HepG2 (cell line): ENCODE data around the gene RPL32. TPM values are rescaled to one million over a fixed set of nuclear protein-coding genes. Genes with fewer than 3 reads are reported as not detected.

Experiments used
- ATAC-seq: fragments of 200-7000 bp; cut with Tn5 transposase; 3 replicates; pipeline ENCODE4 v1.9.1; 2020; ENCODE audit warnings: mild to moderate bottlenecking, moderate library complexity
- BruUV-seq: library from RNA; stranded (reverse); fragments of 400-500 nt; replicated peaks from 2 replicates; lab custom pipeline; 2021; lab: Mats Ljungman, UMichigan
- CTCF ChIA-PET: fragments of 300-600 bp; formaldehyde crosslinking; extraction: SDS; loops from one replicate; lab custom pipeline; 2021; ENCODE audit warnings: low total read pairs, inconsistent platforms, low intra/inter-chr PET ratio; lab: Yijun Ruan, JAX
- POLR2A ChIA-PET: fragments of 350-600 bp; sonication (Branson Sonifier 250); formaldehyde crosslinking; loops from one replicate; lab custom pipeline; 2020; ENCODE audit warnings: antibody characterized with exemption, inconsistent platforms; lab: Yijun Ruan, JAX
- DNase-seq: peaks from one replicate; pipeline ENCODE4 v3.0.0-alpha.2; 2015; ENCODE audit warnings: low spot score
- FAIRE-seq: peaks from 3 replicates; lab custom pipeline; 2011; peaks lifted over from hg19 to GRCh38; lab: Jason Lieb, UNC
- H2AFZ ChIP-seq: one replicate; pipeline ENCODE4 v1.6.1; 2011; ENCODE audit warnings: low read length, inconsistent platforms
- H3K27ac ChIP-seq: fragments of 300-600 bp; 3 replicates; pipeline ENCODE4 v1.8.0; 2011; ENCODE audit warnings: mixed run types, mild to moderate bottlenecking, mixed read lengths, low read length, inconsistent platforms; ENCODE audit not compliant: insufficient read depth; ENCODE audit errors: extremely low read length
- H3K27me3 ChIP-seq, 2 experiments: fragments of 200-600 bp in 1 of 2; 2 replicates in 1 of 2; 3 replicates in 1 of 2; pipeline versions ENCODE4 v1.6.0 to v1.8.0; 2011; ENCODE audit warnings: low read length in 2 of 2, mild to moderate bottlenecking in 2 of 2, moderate library complexity in 2 of 2, inconsistent platforms in 1 of 2; ENCODE audit not compliant: insufficient read depth in 2 of 2, control insufficient read depth in 1 of 2
- H3K36me3 ChIP-seq, 2 experiments: fragments of 200-600 bp in 1 of 2; replicated peaks in 1 of 2; 2 replicates in 1 of 2; 3 replicates in 1 of 2; pipeline versions ENCODE4 v1.5.1 to v1.8.0; 2011; ENCODE audit warnings: low read length in 2 of 2, inconsistent platforms in 1 of 2; ENCODE audit not compliant: insufficient read depth in 2 of 2, control insufficient read depth in 1 of 2
- H3K4me1 ChIP-seq: 2 replicates; pipeline ENCODE4 v1.5.1; 2012; ENCODE audit warnings: low read length, inconsistent platforms; ENCODE audit not compliant: insufficient read depth
- H3K4me2 ChIP-seq: 2 replicates; pipeline ENCODE4 v1.6.0; 2011; ENCODE audit warnings: low read depth, low read length, inconsistent platforms
- H3K4me3 ChIP-seq, 3 experiments: fragments of 200-600 bp in 1 of 3; sonication (generic), shearing (Covaris generic) in 1 of 3; replicated peaks in 1 of 3; 2 replicates each; pipeline ENCODE4 v1.5.1; 2011 to 2016; ENCODE audit warnings: low read length in 3 of 3, inconsistent platforms in 2 of 3, low read depth in 2 of 3, mild to moderate bottlenecking in 2 of 3, control low read depth in 1 of 3, mixed read lengths in 1 of 3; ENCODE audit not compliant: insufficient read depth in 1 of 3
- H3K79me2 ChIP-seq: one replicate; pipeline ENCODE4 v1.6.1; 2011; ENCODE audit warnings: low read length, inconsistent platforms; ENCODE audit not compliant: insufficient read depth
- H3K9ac ChIP-seq: 2 replicates; pipeline ENCODE4 v1.6.0; 2011; ENCODE audit warnings: mild to moderate bottlenecking, low read depth, low read length, inconsistent platforms; ENCODE audit not compliant: insufficient read depth
- H3K9me3 ChIP-seq: 2 replicates; pipeline ENCODE4 v1.5.1; 2012; ENCODE audit warnings: mild to moderate bottlenecking, low read length
- H4K20me1 ChIP-seq: 2 replicates; pipeline ENCODE4 v1.6.0; 2011; ENCODE audit warnings: inconsistent platforms, mild to moderate bottlenecking, low read length, moderate library complexity; ENCODE audit not compliant: insufficient read depth
- CBX1 ChIP-seq: IDR thresholded peaks from one replicate; pipeline ENCODE4 v1.6.1; 2016; ENCODE audit warnings: antibody characterized with exemption, low read depth
- ESRRA ChIP-seq: sonication (generic); formaldehyde crosslinking; IDR thresholded peaks from 2 replicates; pipeline ENCODE4 v1.5.1; 2020; ENCODE audit warnings: mild to moderate bottlenecking, low read depth, missing genetic modification reagents
- FOSL1 ChIP-seq: sonication (generic); formaldehyde crosslinking; IDR thresholded peaks from 2 replicates; pipeline ENCODE4 v1.9.0; 2021; ENCODE audit warnings: missing genetic modification reagents, borderline replicate concordance
- GMEB1 ChIP-seq: sonication (generic); formaldehyde crosslinking; IDR thresholded peaks from 2 replicates; pipeline ENCODE4 v1.5.1; 2020; ENCODE audit warnings: missing genetic modification reagents, mild to moderate bottlenecking, borderline replicate concordance
- HIVEP1 ChIP-seq: sonication (generic); formaldehyde crosslinking; IDR thresholded peaks from 2 replicates; pipeline ENCODE4 v1.4.0; 2020; ENCODE audit warnings: mild to moderate bottlenecking, missing genetic modification reagents
- MAF1 ChIP-seq: sonication (generic); formaldehyde crosslinking; IDR thresholded peaks from 2 replicates; pipeline ENCODE4 v1.5.0; 2020; ENCODE audit warnings: missing genetic modification reagents, borderline replicate concordance
- MYPOP ChIP-seq: sonication (generic); formaldehyde crosslinking; IDR thresholded peaks from 2 replicates; pipeline ENCODE4 v1.8.1; 2023; ENCODE audit warnings: mild to moderate bottlenecking, moderate library complexity, missing genetic modification reagents
- RAD51 ChIP-seq: fragments of 450-650 bp; IDR thresholded peaks from 2 replicates; pipeline ENCODE4 v1.6.1; 2016; ENCODE audit warnings: borderline replicate concordance
- RFXANK ChIP-seq: IDR thresholded peaks from 2 replicates; pipeline ENCODE4 v1.6.1; 2016
- ZGPAT ChIP-seq: IDR thresholded peaks from 2 replicates; pipeline ENCODE4 v1.6.1; 2016; ENCODE audit warnings: mild to moderate bottlenecking
- ZKSCAN8 ChIP-seq: IDR thresholded peaks from 2 replicates; pipeline ENCODE4 v1.6.1; 2016; ENCODE audit warnings: borderline replicate concordance, missing genetic modification reagents, missing compliant biosample characterization
- ZNF224 ChIP-seq: sonication (generic); formaldehyde crosslinking; IDR thresholded peaks from 2 replicates; pipeline ENCODE4 v1.5.0; 2020; ENCODE audit warnings: mild to moderate bottlenecking, missing genetic modification reagents
- ZNF451 ChIP-seq: sonication (generic); formaldehyde crosslinking; IDR thresholded peaks from 2 replicates; pipeline ENCODE4 v1.5.0; 2020; ENCODE audit warnings: mild to moderate bottlenecking, missing genetic modification reagents
- ZNF567 ChIP-seq: sonication (generic); formaldehyde crosslinking; IDR thresholded peaks from 2 replicates; pipeline ENCODE4 v1.8.1; 2023; ENCODE audit warnings: mild to moderate bottlenecking, missing genetic modification reagents, borderline replicate concordance
- ZNF670 ChIP-seq: sonication (generic); formaldehyde crosslinking; IDR thresholded peaks from 2 replicates; pipeline ENCODE4 v1.8.0; 2022; ENCODE audit warnings: mild to moderate bottlenecking, missing genetic modification reagents, borderline replicate concordance
- ZNF775 ChIP-seq: sonication (generic); formaldehyde crosslinking; IDR thresholded peaks from 2 replicates; pipeline ENCODE4 v1.4.0; 2020; ENCODE audit warnings: missing genetic modification reagents, mild to moderate bottlenecking, moderate library complexity, borderline replicate concordance
- ZNF83 ChIP-seq: sonication (generic); formaldehyde crosslinking; IDR thresholded peaks from 2 replicates; pipeline ENCODE4 v1.4.0; 2020; ENCODE audit warnings: missing genetic modification reagents, mild to moderate bottlenecking, borderline replicate concordance
- ZNF841 ChIP-seq: sonication (generic); formaldehyde crosslinking; IDR thresholded peaks from 2 replicates; pipeline ENCODE4 v1.8.1; 2023; ENCODE audit warnings: missing genetic modification reagents, borderline replicate concordance
- WGBS: methylation state at CpG from one replicate; pipeline ENCODE4 v1.1.6; 2017; ENCODE audit warnings: low lambda C conversion rate; 5-methylcytosine and 5-hydroxymethylcytosine counted together
- in situ Hi-C: cut with HindIII; loops from 2 replicates; pipeline ENCODE4 v1.10.0; 2017; ENCODE audit warnings: low pct_unique_long_range_greater_than_20kb; ENCODE audit not compliant: extremely low pct_ligation_motif_present
- intact Hi-C: fragments of 100-400 bp; cut with micrococcal nuclease; formaldehyde crosslinking; loops from one replicate; pipeline ENCODE4 v1.10.0; 2022; ENCODE audit not compliant: unreplicated experiment
- polyA plus RNA-seq, 8 experiments: library from polyadenylated mRNA; depleted of rRNA in 3 of 8; stranded (reverse) in 7 of 8; unstranded in 1 of 8; fragments of >200 nt; fragmentation: Illumina TruSeq in 4 of 8; extraction: Trizol in 4 of 8; gene quantifications; 2 replicates each; pipeline versions ENCODE4 v1.2.1 to v1.2.3, GENCODE V29; 2011 to 2016; ENCODE audit warnings: low read depth in 4 of 8, missing spikeins in 1 of 8, mixed read lengths in 1 of 8; ENCODE audit not compliant: insufficient read depth in 1 of 8
- total RNA-seq, 5 experiments: library from RNA; depleted of rRNA; stranded (reverse); fragments of >200 nt; fragmentation: Illumina TruSeq; extraction: Trizol; gene quantifications; 2 replicates each; pipeline ENCODE4 v1.2.3, GENCODE V29; 2016; ENCODE audit warnings: low read depth in 1 of 5

RPL32 gene
- total and polyA plus RNA-seq, 2 of the 13 experiments (the other 11 are each of a cell fraction or from before 2014, with no cell fraction given): 1,781 to 2,401 TPM

GRCh38 chr3:12861611-12862010 lies 20.2 kb upstream of the RPL32 start:
- FAIRE-seq: no peak
- BruUV-seq: no TSS peak
- 47% methylated on average over 5 of the region's 5 CpGs for WGBS
- no peak overlapping the region for H3K4me3 ChIP-seq
- H2AFZ ChIP-seq: no peak overlapping the region
- H3K79me2 ChIP-seq: no peaks in the 10 kb centered on the region
- H3K4me2 ChIP-seq: no peak overlapping the region
- intact Hi-C loops (no loop called here), in situ Hi-C loops (no loop called here)
- no peaks in the 10 kb centered on the region for H3K36me3 ChIP-seq
- ATAC-seq: no peak
- H3K9me3 ChIP-seq: no peaks in the 10 kb centered on the region; the same call in 1 of the 2 replicates
- DNase-seq: no peak
- peaks cover 4 to 70% of the 10 kb centered on the region in 2 experiments; a peak in 4 of 5 replicates for H3K27me3 ChIP-seq
- TF ChIP-seq ZNF841 (no peak), HIVEP1 (CRISPR knock-in tag) (no peak), MYPOP (no peak), ZKSCAN8 (CRISPR knock-in tag) (no peak), ZNF451 (no peak), ZNF670 (CRISPR knock-in tag) (no peak), RAD51 (no peak), RFXANK (CRISPR knock-in tag) (no peak), GMEB1 (no peak), FOSL1 (CRISPR knock-in tag) (no peak), ESRRA (CRISPR knock-in tag) (no peak), ZGPAT (CRISPR knock-in tag) (no peak), ZNF775 (no peak), CBX1 (no peak), MAF1 (CRISPR knock-in tag) (no peak), ZNF83 (CRISPR knock-in tag) (no peak), ZNF567 (CRISPR knock-in tag) (no peak), ZNF224 (CRISPR knock-in tag) (no peak)
- POLR2A ChIA-PET: no interaction called here
- no peak overlapping the region for H3K27ac ChIP-seq
- no peaks in the 10 kb centered on the region for H4K20me1 ChIP-seq
- CTCF ChIA-PET: no interaction called here
- no peaks in the 10 kb centered on the region for H3K4me1 ChIP-seq
- H3K9ac ChIP-seq: no peak overlapping the region
